ENCODE results near the gene ADAMTSL2. TPM values are rescaled to one million over a fixed set of nuclear protein-coding genes. Genes with fewer than 3 reads are reported as not detected.

Gene ADAMTSL2
- total and polyA plus RNA-seq, 4 donors, result 1.8 to 18.2 (median 7.7) TPM

DNA sequence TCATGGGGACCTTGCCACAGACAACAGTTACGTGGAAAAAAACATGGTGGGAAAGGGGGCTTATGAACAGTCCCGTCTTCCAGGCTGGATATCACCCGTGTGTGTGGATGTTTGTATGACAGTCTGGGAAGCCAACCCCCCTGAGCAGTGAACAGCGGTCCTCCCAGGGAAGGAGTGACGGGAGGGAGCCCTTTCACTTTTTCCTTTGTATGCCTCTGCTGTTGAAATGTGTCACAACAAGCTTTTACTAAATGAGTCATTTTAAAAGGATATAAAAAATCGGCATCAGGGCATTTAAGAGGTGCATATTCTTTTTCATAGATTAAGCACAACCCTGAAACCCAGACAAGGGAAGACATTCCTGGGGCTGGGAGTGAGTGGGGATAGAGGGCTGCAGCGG is 14.8 kb upstream of the ADAMTSL2 start:
- H3K27me3 ChIP-seq (ENCODE audit: control insufficient read depth in 4 of 4, insufficient read depth in 4 of 4, low read length in 3 of 4), result no peaks in the 10 kb centered on the region
- TF ChIP-seq TAF1 (conservative IDR thresholded peaks at IDR 0.05) (no peak), RAD21 (IDR thresholded peaks at IDR 0.05) (no peak), FOXA2 (IDR thresholded peaks at IDR 0.05) (no peak), EGR1 (IDR thresholded peaks at IDR 0.05; ENCODE audit: low read depth in 2 of 2) (no peak), YY1 (IDR thresholded peaks at IDR 0.05) (no peak), NR2F2 (IDR thresholded peaks at IDR 0.05) (no peak), GABPA (IDR thresholded peaks at IDR 0.05 in 1 of 2, conservative IDR thresholded peaks at IDR 0.05 in 1 of 2) (no peak)
- 88% methylated on average over 7 of the region's 7 CpGs for WGBS
- no peaks in the 10 kb centered on the region for H3K9me3 ChIP-seq (ENCODE audit: control insufficient read depth in 4 of 4, low read length in 3 of 4)
- H3K9ac ChIP-seq (ENCODE audit: low read depth in 1 of 2, low read length in 2 of 2), result no peak overlapping the region
- no peak overlapping the region for H3K4me3 ChIP-seq (ENCODE audit: low read depth in 1 of 3, low read length in 3 of 3)
- H3K27ac ChIP-seq (ENCODE audit: low read depth in 1 of 2, low read length in 2 of 2), result peak overlapping the region; percentile 95 to 96
- peaks cover 12 to 32% (median 21%) of the 10 kb centered on the region in 4 donors for H3K4me1 ChIP-seq (ENCODE audit: control insufficient read depth in 4 of 4, insufficient read depth in 4 of 4, low read length in 3 of 4)
- no peak for DNase-seq (ENCODE audit: low spot score)
- no peaks in the 10 kb centered on the region for H3K36me3 ChIP-seq (ENCODE audit: control insufficient read depth in 4 of 4, insufficient read depth in 3 of 4, low read depth in 1 of 4, low read length in 3 of 4)

DNA sequence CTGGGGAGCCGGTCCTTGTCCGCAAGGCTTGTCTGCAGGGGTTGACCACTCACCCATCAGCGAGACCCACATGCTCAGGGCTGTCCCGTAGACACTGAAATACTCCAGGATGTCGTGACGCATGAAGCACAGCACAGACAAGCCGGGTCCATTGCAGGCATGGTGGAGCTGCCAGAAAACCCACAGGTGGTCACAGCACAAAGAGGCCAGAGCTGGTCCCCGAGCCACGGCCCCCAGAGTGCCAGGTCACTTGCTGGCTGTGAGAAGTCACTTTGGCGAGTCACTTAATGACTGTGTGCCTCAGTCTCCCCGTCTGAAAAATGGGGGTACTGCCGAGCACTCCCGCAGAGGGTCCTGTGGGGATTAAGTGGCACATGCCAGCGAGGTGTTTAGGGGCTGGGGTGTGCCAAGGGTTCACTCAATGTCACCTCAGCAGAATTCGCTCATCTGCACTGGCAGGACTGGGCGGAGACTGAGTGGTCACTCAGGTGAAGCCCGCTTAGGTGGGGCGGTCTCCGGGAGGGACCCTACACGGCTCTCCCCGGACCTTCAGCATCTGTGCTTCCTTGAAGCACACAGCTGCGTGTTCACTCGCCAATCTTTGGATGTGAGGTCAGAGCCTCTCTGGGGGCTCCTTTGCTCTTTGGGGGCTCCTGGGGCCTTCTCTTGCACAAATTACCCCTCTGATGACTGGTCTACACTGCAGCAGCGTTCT is 14.2 kb upstream of the ADAMTSL2 start:
- no peaks in the 10 kb centered on the region for H3K9me3 ChIP-seq (ENCODE audit: control insufficient read depth in 4 of 4, low read length in 3 of 4)
- H3K36me3 ChIP-seq (ENCODE audit: control insufficient read depth in 4 of 4, insufficient read depth in 3 of 4, low read depth in 1 of 4, low read length in 3 of 4), result no peaks in the 10 kb centered on the region
- peaks cover 12 to 33% (median 21%) of the 10 kb centered on the region in 4 donors for H3K4me1 ChIP-seq (ENCODE audit: control insufficient read depth in 4 of 4, insufficient read depth in 4 of 4, low read length in 3 of 4)
- peak overlapping the region; percentile 95 to 96 for H3K27ac ChIP-seq (ENCODE audit: low read depth in 1 of 2, low read length in 2 of 2)
- DNase-seq (ENCODE audit: low spot score), result no peak
- no peaks in the 10 kb centered on the region for H3K27me3 ChIP-seq (ENCODE audit: control insufficient read depth in 4 of 4, insufficient read depth in 4 of 4, low read length in 3 of 4)
- TF ChIP-seq FOXA2 (IDR thresholded peaks at IDR 0.05) (no peak), FOXA1 (IDR thresholded peaks at IDR 0.05) (no peak), SP1 (IDR thresholded peaks at IDR 0.05) (no peak), RAD21 (IDR thresholded peaks at IDR 0.05) (no peak), REST (IDR thresholded peaks at IDR 0.05) (no peak), JUND (IDR thresholded peaks at IDR 0.05) (no peak), GABPA (IDR thresholded peaks at IDR 0.05 in 1 of 2, conservative IDR thresholded peaks at IDR 0.05 in 1 of 2) (no peak), YY1 (IDR thresholded peaks at IDR 0.05) (no peak), ZBTB33 (IDR thresholded peaks at IDR 0.05) (no peak), CTCF (IDR thresholded peaks at IDR 0.05; ENCODE audit: low read depth, low read length, missing input control) (no peak), EGR1 (IDR thresholded peaks at IDR 0.05; ENCODE audit: low read depth in 2 of 2) (no peak), NR2F2 (IDR thresholded peaks at IDR 0.05) (no peak), HNF4A (conservative IDR thresholded peaks at IDR 0.05) (no peak), TAF1 (conservative IDR thresholded peaks at IDR 0.05) (no peak)
- TF ChIP-seq, protein P1, sequence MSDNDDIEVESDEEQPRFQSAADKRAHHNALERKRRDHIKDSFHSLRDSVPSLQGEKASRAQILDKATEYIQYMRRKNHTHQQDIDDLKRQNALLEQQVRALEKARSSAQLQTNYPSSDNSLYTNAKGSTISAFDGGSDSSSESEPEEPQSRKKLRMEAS (IDR thresholded peaks at IDR 0.05), result no peak
- H3K9ac ChIP-seq (ENCODE audit: low read depth in 1 of 2, low read length in 2 of 2), result peak overlapping the region; percentile 73 to 95
- H3K4me3 ChIP-seq (ENCODE audit: low read depth in 1 of 3, low read length in 3 of 3), result no peak overlapping the region
- 92% methylated on average over 24 of the region's 24 CpGs for WGBS
